GM10847 (cell line): ENCODE data around the gene ABCA1.

Experiments used
- POLR2A ChIP-seq: IDR thresholded peaks from 2 replicates; pipeline ENCODE4 v1.6.1; 2011; ENCODE audit not compliant: insufficient read length; ENCODE audit errors: extremely low read depth

The ABCA1 gene

DNA sequence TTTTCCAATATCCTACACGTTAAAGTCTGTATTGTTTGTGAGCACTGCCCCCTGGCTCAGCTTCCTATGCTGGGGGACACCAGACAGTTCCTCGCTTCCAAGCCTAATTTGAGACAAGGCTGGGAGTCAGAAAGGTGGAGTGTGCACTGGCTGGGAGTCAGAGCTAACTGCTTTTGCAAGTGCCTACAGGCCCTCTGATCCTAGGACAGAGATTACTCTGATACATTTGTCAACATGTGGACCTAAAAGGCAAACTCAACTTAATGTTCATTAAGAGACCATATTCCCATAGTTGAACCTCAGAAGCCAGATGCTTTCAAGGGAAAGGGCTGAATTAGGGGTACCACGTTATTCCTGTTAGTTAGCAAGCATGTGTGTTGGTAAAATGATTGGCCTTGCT is 83.2 kb downstream of the ABCA1 start:
- TF ChIP-seq POLR2A = no peak

DNA sequence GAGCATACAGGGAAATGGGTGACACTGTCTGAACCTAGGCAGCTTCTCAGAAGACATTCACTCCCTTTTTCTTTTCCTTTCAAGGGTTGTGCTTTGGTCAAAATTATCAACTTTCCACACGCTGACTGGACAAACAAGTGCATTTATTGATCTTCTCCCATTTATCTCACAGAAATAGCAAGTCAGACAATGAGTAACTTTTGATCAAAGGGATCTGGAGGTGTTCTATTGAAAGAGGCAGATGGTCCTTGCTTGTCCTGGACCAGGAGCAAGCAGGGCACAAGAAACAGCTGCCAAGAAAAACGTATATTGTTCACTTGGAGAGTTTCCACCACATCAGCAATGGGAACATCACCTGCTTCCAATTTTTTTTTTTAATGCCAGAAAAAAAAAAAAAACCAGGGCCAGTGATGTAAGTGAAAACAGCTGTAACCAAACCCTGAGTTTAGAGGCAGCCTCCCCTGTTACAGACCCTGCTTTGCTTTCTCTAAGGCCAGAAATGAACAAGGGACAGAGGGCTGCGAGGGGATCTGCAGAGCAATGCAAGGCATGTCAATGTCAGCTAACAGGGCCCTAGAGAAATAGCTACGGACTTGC is 84.2 kb downstream of the ABCA1 start:
- TF ChIP-seq POLR2A = no peak

DNA sequence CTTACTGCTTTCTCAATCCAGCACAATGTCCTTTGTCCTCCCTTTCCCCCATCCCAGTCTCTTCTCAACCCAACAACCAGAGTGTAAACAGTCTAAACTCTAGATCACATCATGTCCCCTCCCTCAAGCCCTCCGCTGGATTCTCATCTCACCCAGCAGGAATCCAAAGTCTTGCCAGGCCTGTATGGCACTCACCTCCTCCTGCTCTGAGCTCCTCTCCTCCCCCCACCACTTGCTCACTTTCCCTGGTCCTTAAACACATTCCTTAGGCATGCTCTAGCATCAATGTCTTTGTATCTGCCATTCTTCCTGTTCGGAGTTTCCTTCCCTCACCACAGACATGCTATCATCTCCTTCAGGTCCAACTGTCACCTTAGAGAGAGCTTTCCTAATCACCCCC is 85.3 kb downstream of the ABCA1 start:
- no peak for TF ChIP-seq POLR2A

DNA sequence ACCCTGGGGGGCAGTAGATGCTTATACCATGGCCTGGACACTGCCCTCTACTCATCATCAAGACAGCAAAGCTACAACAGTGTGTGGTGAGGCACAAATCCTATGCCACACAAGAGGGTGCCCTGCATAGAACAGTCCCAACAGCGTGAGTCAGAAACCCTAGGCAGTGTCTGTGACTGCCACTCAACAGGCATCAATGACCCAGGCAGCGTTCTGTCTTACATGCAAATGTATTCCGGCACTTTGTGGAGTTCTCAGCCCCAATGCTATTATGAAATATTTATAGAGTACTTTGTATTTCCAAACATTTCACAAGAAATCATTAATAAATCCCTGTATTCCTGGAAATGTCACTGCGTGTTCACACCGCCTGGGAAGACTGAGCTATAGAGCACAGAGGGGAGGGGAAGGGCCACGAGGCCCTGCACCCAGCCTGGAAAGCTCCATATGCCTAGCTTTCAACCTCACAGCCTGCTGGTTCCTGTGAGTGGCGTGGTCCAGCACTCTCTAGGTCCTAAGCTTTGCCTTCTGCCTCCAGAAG is 86.3 kb downstream of the ABCA1 start:
- TF ChIP-seq POLR2A = no peak

DNA sequence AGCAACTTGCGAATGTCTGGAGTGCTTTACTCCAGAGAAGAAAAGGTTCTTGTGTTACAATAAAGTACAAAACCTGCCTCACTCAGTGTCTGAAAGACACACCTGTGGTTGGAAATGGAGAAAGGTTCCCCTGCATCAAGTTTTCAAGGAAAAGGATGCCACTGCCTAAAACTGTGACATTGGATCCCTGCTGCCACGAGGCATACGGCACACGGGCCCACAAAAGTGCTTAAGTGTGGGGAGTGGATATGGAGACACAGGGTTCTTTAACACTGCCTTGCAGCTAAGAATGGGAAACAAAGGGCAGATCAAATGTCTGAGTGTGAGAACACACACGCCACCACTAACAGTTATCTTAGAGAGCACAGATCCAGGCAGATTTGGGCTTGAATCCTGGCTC is 89.0 kb downstream of the ABCA1 start:
- no peak for TF ChIP-seq POLR2A

DNA sequence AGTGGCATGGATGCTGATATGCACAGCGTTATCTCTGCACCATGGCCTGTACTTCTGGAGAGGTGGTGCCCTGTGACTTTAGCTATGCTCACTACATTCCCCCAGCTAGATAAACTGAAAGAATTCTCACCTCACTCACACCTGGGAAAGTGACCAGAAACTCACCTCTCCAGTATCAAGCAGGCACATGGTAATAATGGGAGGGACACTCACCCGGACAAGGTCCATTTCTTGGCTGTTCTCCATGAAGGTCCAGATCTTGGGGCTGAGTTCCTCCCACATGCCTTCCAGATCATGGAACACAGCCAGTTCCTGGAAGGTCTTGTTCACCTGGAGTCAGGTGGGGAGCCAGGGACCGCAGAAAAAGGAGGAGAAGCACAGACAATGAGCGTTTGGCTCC is 91.2 kb downstream of the ABCA1 start:
- no peak for TF ChIP-seq POLR2A

DNA sequence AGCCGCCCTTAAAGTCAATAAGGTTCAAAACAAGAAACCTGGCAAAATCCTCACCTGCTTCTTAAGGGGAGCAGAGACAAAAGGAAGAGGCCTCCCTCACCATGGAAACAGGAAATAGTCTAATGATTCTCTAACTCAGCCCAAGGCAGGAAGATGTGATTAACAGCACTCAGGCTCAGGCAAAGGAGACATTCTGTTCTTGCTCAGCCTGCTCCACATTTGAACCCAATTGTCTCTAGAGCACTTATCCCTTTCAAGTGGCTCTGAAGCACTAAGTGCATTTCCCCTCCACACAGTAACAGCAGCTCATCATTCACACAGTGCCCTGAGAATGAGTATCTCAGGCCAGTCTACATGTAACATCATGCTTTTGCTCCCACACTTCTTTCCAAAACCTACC is 91.7 kb downstream of the ABCA1 start:
- TF ChIP-seq POLR2A = no peak

DNA sequence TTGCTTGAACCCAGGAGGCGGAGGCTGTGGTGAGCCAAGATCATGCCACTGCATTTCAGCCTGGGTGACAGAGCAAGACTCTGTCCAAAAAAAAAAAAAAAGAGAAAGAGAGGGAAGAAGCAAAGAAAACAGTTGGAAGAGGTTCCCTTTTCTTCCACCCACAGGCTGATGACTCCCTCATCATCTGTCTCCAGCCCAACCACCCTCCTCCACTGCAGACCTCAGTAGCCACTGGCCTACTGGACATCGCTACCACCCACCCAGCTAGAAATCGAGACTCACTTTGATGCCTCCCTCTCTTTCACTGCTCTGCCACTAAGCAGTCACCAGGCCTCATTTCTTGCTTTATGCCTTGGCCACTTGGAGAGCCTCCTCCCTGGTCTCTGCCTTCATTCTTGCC is 92.8 kb downstream of the ABCA1 start:
- TF ChIP-seq POLR2A = no peak

DNA sequence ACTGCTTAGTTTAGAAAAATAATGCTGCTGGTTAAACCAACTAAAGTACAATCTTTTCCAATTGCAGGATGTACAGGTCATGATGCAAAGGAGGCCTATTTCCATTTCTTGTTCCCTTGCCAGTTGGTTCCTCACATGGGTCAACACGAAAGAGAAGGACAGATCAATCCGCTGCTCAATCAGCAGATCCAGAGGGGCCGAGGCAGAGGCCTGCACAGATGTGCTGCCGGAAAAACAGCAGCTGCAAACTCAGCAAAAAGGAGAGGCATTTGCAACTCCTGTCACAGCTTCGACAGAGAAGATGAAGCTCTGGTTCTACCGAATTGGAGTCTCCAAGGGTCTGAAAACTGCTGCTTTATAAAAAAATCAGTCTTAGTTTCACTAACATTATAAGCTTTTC is 94.3 kb downstream of the ABCA1 start:
- TF ChIP-seq POLR2A = no peak

DNA sequence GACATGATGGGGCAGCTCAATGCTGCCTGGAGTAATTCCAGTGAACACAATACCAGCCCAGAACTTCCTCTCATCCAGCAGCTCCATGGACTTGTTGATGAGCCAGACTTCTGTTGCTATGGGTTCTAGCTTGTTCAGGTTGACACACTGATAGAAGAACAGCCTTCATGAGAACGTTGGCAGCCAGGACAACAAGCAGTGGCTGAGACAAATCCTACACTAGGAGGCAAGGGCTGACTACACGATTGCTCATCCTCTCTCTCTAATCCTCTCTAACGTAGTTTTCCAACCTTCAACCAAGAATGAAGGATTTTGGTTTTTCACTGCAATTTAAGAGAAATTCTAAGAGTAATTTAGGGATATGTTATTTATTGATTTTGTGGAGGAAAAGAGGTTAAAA is 96.3 kb downstream of the ABCA1 start:
- TF ChIP-seq POLR2A = no peak

DNA sequence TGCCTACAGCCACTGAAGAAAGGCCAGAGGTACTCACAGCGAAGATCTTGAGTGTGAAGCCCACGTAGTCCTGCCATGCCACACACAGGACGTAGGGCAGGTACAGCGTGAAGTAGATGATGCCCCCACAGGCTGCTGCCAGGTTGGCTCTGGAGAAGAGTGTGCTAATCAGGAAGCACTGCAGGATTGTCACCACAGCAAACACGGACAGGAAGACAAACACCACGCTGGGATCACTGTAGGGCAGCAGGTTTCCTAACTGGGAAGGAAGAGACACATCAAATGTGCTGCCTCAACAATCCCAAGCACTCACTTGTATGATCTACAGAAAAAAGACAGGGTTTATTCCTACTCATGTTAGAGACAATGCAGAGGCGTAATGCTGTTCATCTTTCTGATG is 101.0 kb downstream of the ABCA1 start:
- TF ChIP-seq POLR2A = no peak

DNA sequence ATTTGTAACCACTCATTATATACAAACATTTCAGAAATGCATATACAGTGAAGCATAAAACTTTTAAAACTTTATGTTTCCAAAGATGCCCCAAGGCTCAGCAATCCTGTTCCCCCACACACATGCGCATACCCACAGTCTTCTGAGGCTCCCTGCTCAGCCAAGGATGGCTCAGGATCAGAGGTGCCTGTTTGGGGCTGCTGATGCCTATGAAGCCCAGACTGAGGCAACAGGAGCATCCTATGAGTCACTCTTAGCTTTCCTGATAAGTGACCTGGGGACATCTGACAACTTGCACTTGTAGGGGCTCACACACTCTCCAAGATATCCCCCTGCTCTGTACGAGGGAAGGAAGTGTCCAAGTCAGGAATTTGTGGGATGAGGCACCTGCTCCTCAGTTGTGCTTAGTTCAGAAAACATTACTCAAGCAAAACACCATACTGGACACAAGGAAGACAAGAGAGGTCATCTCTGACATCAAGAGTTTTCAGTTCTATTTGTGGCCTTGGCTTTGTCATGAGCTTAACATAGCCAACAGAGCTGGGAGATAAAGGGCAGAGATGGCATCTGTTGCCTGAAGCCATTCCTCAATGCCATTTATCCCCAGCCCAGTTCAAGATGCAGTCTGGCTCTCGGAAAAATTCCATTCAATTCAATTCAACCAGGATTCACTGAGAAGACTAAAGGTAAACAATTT is 101.7 kb downstream of the ABCA1 start:
- no peak for TF ChIP-seq POLR2A

DNA sequence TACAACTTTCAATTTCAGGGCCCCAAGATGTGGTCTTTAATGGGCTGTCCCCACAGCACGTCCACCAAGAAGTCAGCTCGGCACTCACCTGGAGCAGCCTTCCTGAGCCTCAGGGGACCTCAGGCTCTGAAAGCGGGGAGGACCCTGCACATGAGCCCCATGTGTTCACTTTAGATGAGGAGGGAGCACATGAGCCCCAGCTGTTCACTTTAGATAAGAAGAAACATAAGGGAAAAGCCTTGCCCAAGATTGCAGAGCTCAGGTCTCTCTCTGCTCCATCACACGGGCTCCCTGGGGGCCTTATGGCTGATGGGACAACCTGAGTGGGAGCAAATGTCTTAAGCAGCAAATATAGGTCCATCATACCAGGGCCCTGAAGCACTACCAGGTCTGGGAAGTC is 107.6 kb downstream of the ABCA1 start:
- TF ChIP-seq POLR2A = no peak

DNA sequence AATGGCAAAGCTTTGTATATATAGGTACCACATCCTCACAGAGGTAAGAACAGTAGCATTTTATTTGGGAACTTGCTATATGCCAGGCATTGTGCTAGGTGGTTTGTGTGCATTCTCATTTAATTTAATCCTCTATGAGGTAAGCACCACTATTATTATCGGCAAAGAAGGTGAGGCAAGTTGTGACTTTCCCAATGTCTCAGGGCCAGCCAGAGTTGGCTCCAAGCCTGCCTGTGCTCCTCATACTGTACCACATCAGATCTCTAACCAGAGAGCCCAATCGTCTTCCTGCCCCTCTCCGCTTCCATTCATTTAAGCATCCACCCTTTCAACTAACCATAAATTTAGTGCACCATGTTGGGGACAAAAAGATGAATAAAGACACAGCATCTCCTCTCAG is 108.9 kb downstream of the ABCA1 start:
- no peak for TF ChIP-seq POLR2A

DNA sequence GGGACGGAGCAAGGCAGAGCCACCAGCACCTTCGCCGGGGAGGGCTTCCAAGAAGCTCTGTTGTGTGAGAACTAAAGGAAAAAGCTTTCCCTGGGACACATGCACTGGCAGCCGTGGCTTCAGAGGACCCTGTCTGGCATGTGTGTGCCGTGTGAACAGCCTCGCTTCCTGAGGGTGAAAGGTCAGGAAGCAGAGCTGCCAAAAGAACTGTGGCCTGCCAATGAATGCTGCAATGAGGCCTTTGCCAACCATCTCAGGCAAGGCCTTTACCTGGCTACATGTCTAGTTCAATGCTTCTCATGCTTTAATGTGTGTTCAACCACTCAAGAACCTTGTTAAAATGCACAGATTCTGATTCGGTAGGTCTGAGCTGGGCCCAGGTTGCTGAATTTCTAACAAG is 110.5 kb downstream of the ABCA1 start:
- TF ChIP-seq POLR2A = no peak

DNA sequence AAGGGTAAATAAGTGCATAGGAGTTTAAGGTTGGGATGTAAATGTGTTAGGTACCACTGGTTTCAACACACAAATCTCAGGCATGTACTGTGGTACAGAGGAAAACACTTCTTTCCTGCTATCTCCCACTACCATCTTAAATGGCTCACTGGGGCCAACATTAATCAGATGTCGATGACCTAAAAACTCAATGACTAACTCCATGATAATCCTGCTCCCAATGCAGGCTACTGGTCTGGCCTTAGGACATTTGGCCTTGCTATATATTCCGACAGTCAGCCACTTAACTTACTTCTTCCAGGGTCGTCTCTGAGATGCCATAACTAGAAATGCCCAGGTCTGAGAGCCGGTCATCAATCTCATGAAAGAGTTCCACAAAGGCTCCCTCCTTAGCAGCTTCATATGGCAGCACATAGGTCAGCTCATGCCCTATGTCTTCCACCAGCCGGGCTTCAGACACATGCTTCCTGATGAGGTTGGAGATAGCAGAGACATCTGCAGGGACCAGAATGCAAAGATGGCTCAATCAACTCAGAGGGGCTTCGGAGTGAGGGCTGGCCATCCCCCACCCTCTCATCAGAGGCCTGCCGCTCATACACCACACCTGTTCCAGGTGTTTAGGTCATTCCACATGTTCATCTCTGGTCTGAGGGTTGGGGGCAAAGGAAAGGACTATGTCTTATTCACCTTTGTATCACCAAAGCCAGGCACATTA is 111.9 kb downstream of the ABCA1 start:
- TF ChIP-seq POLR2A = no peak
